Panc1 (cell line): ENCODE results near the gene PGA3. TPM values are rescaled to one million over a fixed set of nuclear protein-coding genes. Genes with fewer than 3 reads are reported as not detected.

Experiments used
- ATAC-seq: fragments of 200-7000 bp; cut with Tn5 transposase; 2 replicates; pipeline ENCODE4 v1.9.1; 2020; ENCODE audit warnings: mild to moderate bottlenecking, moderate library complexity
- BruUV-seq: library from RNA; stranded (reverse); fragments of 400-500 nt; replicated peaks from 2 replicates; lab custom pipeline; 2021; lab: Mats Ljungman, UMichigan
- CTCF ChIA-PET: fragments of 300-600 bp; sonication (Branson Sonifier 250); formaldehyde crosslinking; loops from one replicate; lab custom pipeline; 2022; ENCODE audit warnings: antibody characterized with exemption; lab: Charles Lee
- POLR2A ChIA-PET: fragments of 300-600 bp; sonication (Branson Sonifier 250); formaldehyde crosslinking; loops from one replicate; lab custom pipeline; 2022; ENCODE audit warnings: antibody characterized with exemption; lab: Charles Lee
- DNase-seq: peaks from one replicate; pipeline ENCODE4 v3.0.0-alpha.2; 2010; ENCODE audit warnings: low read depth, low spot score
- H3K27ac ChIP-seq: 2 replicates; pipeline ENCODE4 v1.5.1; 2011; ENCODE audit warnings: mild to moderate bottlenecking, low read length, inconsistent platforms
- H3K27me3 ChIP-seq: fragments of 200-500 bp; sonication (Bioruptor generic); 2 replicates; pipeline ENCODE4 v1.6.0; 2014; ENCODE audit warnings: low read length, inconsistent platforms; ENCODE audit not compliant: control insufficient read depth, insufficient read depth
- H3K36me3 ChIP-seq: fragments of 200-500 bp; sonication (Bioruptor generic); 2 replicates; pipeline ENCODE4 v1.5.1; 2014; ENCODE audit warnings: inconsistent platforms, mild to moderate bottlenecking, low read length, moderate library complexity; ENCODE audit not compliant: control insufficient read depth, insufficient read depth
- H3K4me1 ChIP-seq: 2 replicates; pipeline ENCODE4 v1.5.1; 2011; ENCODE audit warnings: inconsistent platforms, mild to moderate bottlenecking, low read length, moderate library complexity; ENCODE audit not compliant: control insufficient read depth, insufficient read depth
- H3K4me3 ChIP-seq, 2 experiments: 2 replicates each; pipeline ENCODE4 v1.5.1; 2011 to 2012; ENCODE audit warnings: low read depth in 2 of 2, low read length in 2 of 2, mild to moderate bottlenecking in 2 of 2, inconsistent platforms in 1 of 2, moderate library complexity in 1 of 2
- H3K9me3 ChIP-seq: fragments of 200-500 bp; sonication (Bioruptor generic); 2 replicates; pipeline ENCODE4 v1.5.1; 2014; ENCODE audit warnings: low read depth, mild to moderate bottlenecking, inconsistent platforms, low read length, moderate library complexity; ENCODE audit not compliant: control insufficient read depth, insufficient read depth
- POLR2AphosphoS5 ChIP-seq: IDR thresholded peaks from 2 replicates; pipeline ENCODE4 v1.6.1; 2012; ENCODE audit warnings: mild to moderate bottlenecking, low read depth, low read length, moderate library complexity
- SIN3A ChIP-seq: IDR thresholded peaks from 2 replicates; pipeline ENCODE4 v1.6.1; 2012; ENCODE audit warnings: low read depth, mild to moderate bottlenecking, low read length, moderate library complexity, borderline replicate concordance; ENCODE audit not compliant: insufficient read depth
- TCF7L2 ChIP-seq: IDR thresholded peaks from 2 replicates; pipeline ENCODE4 v1.6.1; 2011; ENCODE audit warnings: mild to moderate bottlenecking, low read depth, low read length, inconsistent platforms
- in situ Hi-C: cut with HindIII; loops from 2 replicates; pipeline ENCODE4 v1.10.0; 2016; ENCODE audit warnings: low sequenced_read_pairs, low pct_unique_long_range_greater_than_20kb
- intact Hi-C: fragments of 100-400 bp; cut with micrococcal nuclease; formaldehyde crosslinking; loops from one replicate; pipeline ENCODE4 v1.10.0; 2022; ENCODE audit not compliant: unreplicated experiment
- total RNA-seq: library from RNA; stranded (reverse); gene quantifications from one replicate; pipeline ENCODE4 v1.2.1, GENCODE V29; 2021; ENCODE audit not compliant: unreplicated experiment
- TF ChIP-seq, protein P1 (sequence below): fragments of 450-650 bp; IDR thresholded peaks from 2 replicates; pipeline ENCODE4 v1.5.1; 2017; ENCODE audit warnings: mild to moderate bottlenecking
- TF ChIP-seq, protein P2 (sequence below), 2 experiments: IDR thresholded peaks; 2 replicates each; pipeline ENCODE4 v1.6.1; 2011 to 2012; ENCODE audit warnings: low read depth in 2 of 2, control low read depth in 1 of 2, low read length in 1 of 2, mild to moderate bottlenecking in 1 of 2, moderate library complexity in 1 of 2; ENCODE audit not compliant: insufficient read depth in 1 of 2

PGA3 gene
- total RNA-seq, 1 experiment from 2014 or later = not detected

DNA sequence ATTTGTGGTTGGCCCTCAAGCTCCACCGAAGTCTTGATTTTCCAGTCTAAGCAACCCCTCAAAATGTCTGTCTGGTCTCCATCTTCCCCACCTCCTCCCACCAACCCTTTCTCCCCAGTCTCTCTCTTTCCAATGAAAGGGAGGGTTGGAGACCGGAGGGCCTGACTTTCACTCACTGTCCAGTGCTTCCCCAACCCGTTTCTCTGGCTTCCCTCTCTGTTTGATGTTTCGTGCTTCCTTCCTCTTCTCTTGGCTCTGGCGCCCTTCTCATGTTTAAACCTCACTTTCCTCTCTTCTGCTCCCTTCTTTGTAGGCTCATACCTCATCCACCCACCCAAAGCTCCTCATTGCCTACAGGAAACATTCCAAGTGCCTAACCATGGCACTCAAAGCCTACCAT, 31.0 kb upstream of the PGA3 start:
- POLR2A ChIA-PET = no interaction called here
- no peaks in the 10 kb centered on the region for H3K9me3 ChIP-seq
- H3K27me3 ChIP-seq = peaks cover 4% of the 10 kb centered on the region
- intact Hi-C loops (no loop called here), in situ Hi-C loops (no loop called here)
- no peaks in the 10 kb centered on the region; the same call in 1 of the 2 replicates for H3K4me1 ChIP-seq
- no peak overlapping the region for H3K4me3 ChIP-seq
- no peak overlapping the region for H3K27ac ChIP-seq
- BruUV-seq = no TSS peak
- TF ChIP-seq POLR2AphosphoS5 = no peak
- no peak for TF ChIP-seq TCF7L2
- no peak for TF ChIP-seq SIN3A
- TF ChIP-seq, protein P1, sequence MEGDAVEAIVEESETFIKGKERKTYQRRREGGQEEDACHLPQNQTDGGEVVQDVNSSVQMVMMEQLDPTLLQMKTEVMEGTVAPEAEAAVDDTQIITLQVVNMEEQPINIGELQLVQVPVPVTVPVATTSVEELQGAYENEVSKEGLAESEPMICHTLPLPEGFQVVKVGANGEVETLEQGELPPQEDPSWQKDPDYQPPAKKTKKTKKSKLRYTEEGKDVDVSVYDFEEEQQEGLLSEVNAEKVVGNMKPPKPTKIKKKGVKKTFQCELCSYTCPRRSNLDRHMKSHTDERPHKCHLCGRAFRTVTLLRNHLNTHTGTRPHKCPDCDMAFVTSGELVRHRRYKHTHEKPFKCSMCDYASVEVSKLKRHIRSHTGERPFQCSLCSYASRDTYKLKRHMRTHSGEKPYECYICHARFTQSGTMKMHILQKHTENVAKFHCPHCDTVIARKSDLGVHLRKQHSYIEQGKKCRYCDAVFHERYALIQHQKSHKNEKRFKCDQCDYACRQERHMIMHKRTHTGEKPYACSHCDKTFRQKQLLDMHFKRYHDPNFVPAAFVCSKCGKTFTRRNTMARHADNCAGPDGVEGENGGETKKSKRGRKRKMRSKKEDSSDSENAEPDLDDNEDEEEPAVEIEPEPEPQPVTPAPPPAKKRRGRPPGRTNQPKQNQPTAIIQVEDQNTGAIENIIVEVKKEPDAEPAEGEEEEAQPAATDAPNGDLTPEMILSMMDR = no peak
- TF ChIP-seq, protein P2, sequence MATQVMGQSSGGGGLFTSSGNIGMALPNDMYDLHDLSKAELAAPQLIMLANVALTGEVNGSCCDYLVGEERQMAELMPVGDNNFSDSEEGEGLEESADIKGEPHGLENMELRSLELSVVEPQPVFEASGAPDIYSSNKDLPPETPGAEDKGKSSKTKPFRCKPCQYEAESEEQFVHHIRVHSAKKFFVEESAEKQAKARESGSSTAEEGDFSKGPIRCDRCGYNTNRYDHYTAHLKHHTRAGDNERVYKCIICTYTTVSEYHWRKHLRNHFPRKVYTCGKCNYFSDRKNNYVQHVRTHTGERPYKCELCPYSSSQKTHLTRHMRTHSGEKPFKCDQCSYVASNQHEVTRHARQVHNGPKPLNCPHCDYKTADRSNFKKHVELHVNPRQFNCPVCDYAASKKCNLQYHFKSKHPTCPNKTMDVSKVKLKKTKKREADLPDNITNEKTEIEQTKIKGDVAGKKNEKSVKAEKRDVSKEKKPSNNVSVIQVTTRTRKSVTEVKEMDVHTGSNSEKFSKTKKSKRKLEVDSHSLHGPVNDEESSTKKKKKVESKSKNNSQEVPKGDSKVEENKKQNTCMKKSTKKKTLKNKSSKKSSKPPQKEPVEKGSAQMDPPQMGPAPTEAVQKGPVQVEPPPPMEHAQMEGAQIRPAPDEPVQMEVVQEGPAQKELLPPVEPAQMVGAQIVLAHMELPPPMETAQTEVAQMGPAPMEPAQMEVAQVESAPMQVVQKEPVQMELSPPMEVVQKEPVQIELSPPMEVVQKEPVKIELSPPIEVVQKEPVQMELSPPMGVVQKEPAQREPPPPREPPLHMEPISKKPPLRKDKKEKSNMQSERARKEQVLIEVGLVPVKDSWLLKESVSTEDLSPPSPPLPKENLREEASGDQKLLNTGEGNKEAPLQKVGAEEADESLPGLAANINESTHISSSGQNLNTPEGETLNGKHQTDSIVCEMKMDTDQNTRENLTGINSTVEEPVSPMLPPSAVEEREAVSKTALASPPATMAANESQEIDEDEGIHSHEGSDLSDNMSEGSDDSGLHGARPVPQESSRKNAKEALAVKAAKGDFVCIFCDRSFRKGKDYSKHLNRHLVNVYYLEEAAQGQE (IDR thresholded peaks at IDR 0.05; ENCODE audit: insufficient read depth in 1 of 2, low read depth in 2 of 2, low read length in 1 of 2) = no peak
- ATAC-seq = no peak
- CTCF ChIA-PET = no interaction called here
- no peaks in the 10 kb centered on the region for H3K36me3 ChIP-seq
- DNase-seq = no peak

DNA sequence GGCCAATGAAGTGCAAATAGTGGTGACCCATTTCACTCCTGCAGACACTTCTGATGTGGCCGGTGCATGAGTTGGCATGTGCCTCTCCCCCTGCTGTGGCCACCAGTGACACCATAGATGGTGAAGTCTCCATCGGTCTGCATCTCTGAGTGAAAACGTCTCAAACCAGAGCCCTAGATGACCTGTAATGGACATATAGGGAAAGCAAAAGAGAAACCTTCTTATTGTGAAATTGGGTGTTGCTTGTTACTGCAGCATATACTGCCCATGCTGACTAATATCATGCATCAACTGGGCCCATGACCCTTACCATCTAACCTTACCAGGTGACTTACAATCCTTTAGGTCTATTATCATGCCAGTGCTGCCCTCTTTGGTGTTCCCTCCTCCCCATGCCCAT, 30.4 kb upstream of the PGA3 start:
- no peak overlapping the region for H3K4me3 ChIP-seq
- POLR2A ChIA-PET = no interaction called here
- intact Hi-C loops (no loop called here), in situ Hi-C loops (no loop called here)
- H3K27ac ChIP-seq = no peak overlapping the region
- ATAC-seq (no peak), DNase-seq (no peak)
- H3K36me3 ChIP-seq = no peaks in the 10 kb centered on the region
- no peaks in the 10 kb centered on the region for H3K9me3 ChIP-seq
- no TSS peak for BruUV-seq
- TF ChIP-seq, protein P1 = no peak
- TF ChIP-seq, protein P2 (IDR thresholded peaks at IDR 0.05; ENCODE audit: insufficient read depth in 1 of 2, low read depth in 2 of 2, low read length in 1 of 2) = no peak
- no peak for TF ChIP-seq POLR2AphosphoS5
- no peak for TF ChIP-seq SIN3A
- no peak for TF ChIP-seq TCF7L2
- peaks cover 4% of the 10 kb centered on the region for H3K27me3 ChIP-seq
- CTCF ChIA-PET = no interaction called here
- no peaks in the 10 kb centered on the region; the same call in 1 of the 2 replicates for H3K4me1 ChIP-seq
